RWPE2 (cell line): ENCODE measurements around the gene MRPL48.

ENCODE experiments used
- ATAC-seq: fragments of 200-7000 bp; cut with Tn5 transposase; 3 replicates; pipeline ENCODE4 v1.9.1; 2021; ENCODE audit warnings: low read depth
- DNase-seq: peaks from one replicate; pipeline ENCODE4 v3.0.0-alpha.2; 2020; ENCODE audit warnings: low spot score
- H3K27ac ChIP-seq: fragments of 450-650 bp; 2 replicates; pipeline ENCODE4 v1.5.1; 2017; ENCODE audit warnings: mild to moderate bottlenecking; ENCODE audit not compliant: poor library complexity, severe bottlenecking
- H3K27me3 ChIP-seq: fragments of 250-450 bp; sonication (Bioruptor Pico); 2 replicates; pipeline ENCODE4 v1.5.1; 2021; ENCODE audit warnings: mild to moderate bottlenecking, moderate library complexity; ENCODE audit not compliant: insufficient read depth, poor library complexity, severe bottlenecking
- H3K36me3 ChIP-seq: fragments of 250-450 bp; sonication (Bioruptor Pico); 2 replicates; pipeline ENCODE4 v1.5.1; 2020; ENCODE audit warnings: low read depth, mild to moderate bottlenecking, moderate library complexity
- H3K4me1 ChIP-seq: fragments of 250-450 bp; sonication (Bioruptor Pico); 2 replicates; pipeline ENCODE4 v1.5.1; 2021; ENCODE audit warnings: mild to moderate bottlenecking, moderate library complexity; ENCODE audit not compliant: insufficient read depth, poor library complexity, severe bottlenecking
- H3K4me3 ChIP-seq: fragments of 250-450 bp; sonication (Bioruptor Pico); 2 replicates; pipeline ENCODE4 v1.5.1; 2021; ENCODE audit warnings: mild to moderate bottlenecking, moderate library complexity; ENCODE audit not compliant: severe bottlenecking
- H3K9me3 ChIP-seq: fragments of 250-450 bp; sonication (Bioruptor Pico); 2 replicates; pipeline ENCODE4 v1.5.1; 2021; ENCODE audit warnings: mild to moderate bottlenecking, moderate library complexity; ENCODE audit not compliant: severe bottlenecking
- TF ChIP-seq, protein P1 (sequence below): fragments of 450-650 bp; IDR thresholded peaks from one replicate; pipeline ENCODE4 v1.5.1; 2017; ENCODE audit warnings: mild to moderate bottlenecking, moderate library complexity; ENCODE audit not compliant: poor library complexity, severe bottlenecking

MRPL48 gene

DNA sequence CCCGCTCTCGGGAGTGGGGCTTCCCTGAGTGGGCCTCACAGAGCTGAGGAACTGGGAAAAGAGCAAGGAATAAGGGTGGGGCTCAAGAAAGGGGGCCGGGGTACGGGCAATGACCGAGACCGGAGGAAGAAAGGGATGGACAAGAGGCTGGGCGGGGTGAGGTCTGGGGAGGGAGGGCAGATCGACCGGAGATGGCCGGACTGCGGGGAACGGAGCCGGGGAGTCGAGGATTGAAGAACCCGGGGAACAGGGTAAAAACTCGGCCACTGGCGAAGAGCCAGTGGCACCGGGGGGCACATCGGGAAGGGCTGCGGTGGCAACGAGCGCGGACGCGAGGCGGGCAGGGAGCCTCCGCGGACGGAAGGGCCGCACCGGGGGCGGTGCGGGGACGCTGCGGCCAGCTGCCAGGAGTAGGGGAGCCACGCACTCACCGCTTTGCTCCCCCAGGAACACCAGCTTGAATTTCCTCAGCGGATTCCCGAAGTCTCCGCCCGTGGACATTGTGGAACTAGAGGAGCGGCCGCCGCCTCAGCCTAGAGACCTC, 27.5 kb upstream of the MRPL48 start:
- ATAC-seq (peak; percentile 19), DNase-seq (no peak)
- H3K27me3 ChIP-seq, result no peaks in the 10 kb centered on the region
- H3K36me3 ChIP-seq, result no peaks in the 10 kb centered on the region
- peak overlapping the region; percentile 85 for H3K4me3 ChIP-seq
- H3K4me1 ChIP-seq, result peaks cover 21% of the 10 kb centered on the region
- TF ChIP-seq, protein P1, sequence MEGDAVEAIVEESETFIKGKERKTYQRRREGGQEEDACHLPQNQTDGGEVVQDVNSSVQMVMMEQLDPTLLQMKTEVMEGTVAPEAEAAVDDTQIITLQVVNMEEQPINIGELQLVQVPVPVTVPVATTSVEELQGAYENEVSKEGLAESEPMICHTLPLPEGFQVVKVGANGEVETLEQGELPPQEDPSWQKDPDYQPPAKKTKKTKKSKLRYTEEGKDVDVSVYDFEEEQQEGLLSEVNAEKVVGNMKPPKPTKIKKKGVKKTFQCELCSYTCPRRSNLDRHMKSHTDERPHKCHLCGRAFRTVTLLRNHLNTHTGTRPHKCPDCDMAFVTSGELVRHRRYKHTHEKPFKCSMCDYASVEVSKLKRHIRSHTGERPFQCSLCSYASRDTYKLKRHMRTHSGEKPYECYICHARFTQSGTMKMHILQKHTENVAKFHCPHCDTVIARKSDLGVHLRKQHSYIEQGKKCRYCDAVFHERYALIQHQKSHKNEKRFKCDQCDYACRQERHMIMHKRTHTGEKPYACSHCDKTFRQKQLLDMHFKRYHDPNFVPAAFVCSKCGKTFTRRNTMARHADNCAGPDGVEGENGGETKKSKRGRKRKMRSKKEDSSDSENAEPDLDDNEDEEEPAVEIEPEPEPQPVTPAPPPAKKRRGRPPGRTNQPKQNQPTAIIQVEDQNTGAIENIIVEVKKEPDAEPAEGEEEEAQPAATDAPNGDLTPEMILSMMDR, result no peak
- peak overlapping the region; percentile 79 for H3K27ac ChIP-seq
- no peaks in the 10 kb centered on the region for H3K9me3 ChIP-seq

DNA sequence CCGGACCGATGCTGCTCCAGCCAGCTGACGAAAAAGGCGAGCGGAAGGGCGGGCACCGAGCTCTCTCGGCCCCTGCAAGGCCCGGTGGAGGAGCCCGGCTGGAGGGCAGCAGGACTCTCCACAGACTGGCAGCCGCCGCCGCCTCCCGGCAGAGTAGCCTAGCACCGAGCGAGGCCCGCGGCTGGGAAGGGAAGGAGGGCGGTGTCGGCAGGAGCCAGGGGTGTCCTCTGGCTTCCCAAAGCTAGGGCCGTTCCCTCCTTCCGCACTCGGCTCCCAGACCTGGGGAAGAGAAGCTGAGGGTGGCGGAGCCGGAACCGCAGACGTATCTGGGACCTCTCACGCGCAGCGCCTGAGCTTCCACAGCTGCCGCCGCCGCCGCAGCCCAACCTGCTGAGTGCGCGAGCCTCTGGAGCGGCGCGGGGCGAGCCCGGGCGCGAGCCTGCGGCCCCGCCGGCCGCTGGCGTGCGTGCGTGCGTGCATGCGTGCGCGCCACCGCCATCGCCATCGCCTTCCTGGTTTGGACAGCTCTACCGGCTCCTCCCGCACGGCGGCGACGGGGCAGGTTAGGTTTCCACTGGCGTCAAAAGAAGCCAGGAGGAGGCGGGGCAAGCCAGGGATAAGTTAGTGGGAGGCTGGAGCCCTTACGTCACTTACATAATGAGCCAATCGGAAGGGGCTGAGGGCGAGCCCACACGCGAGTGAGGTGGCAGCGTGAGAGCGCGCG, 26.8 kb upstream of the MRPL48 start, which contains the start of gene RAB6A:
Gene RAB6A, minus strand, starts transcription at position 396 of the 724 bp plus-strand sequence. CDS start 439 bp downstream, outside the sequence.
- Histone ChIP-seq H3K27ac (peak within 1 kb of the TSS; percentile 79), H3K36me3 (no peaks in the 10 kb centered on the region), H3K9me3 (no peaks in the 10 kb centered on the region), H3K4me1 (peaks cover 21% of the 10 kb centered on the region), H3K4me3 (peak within 1 kb of the TSS; percentile 85), H3K27me3 (no peaks in the 10 kb centered on the region)
- peak; percentile 87 for ATAC-seq
- DNase-seq, result peak; percentile 100
- TF ChIP-seq, protein P1, result peak; percentile 25

DNA sequence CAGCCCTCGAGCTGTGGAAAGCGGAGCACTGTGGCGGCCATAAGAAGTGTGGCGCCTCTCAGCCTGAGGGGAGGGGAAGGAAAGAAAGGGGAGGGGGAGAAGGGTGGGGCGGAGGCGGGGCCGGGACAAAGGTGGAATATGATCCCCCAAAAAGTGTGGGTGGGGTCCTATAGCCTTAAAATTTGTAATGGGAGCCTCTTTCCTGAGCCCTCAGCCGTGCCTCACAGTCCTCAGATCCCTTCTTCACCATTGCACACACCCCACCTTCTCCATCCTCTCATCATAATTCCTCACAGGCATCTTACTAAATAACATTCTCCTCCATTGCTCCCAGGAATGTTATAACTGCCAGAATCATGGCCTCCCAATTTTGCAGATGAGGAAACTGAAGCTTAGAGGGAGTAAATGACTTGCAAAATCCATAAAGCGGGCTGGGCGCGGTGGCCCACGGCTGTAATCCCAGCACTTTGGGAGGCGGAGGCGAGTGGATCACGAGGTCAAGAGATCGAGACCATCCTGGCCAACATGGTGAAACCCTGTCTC, 26.2 kb upstream of the MRPL48 start:
- no peaks in the 10 kb centered on the region for H3K36me3 ChIP-seq
- peak overlapping the region; percentile 79 for H3K27ac ChIP-seq
- no peak for DNase-seq
- H3K4me3 ChIP-seq, result peak overlapping the region; percentile 85
- peaks cover 21% of the 10 kb centered on the region for H3K4me1 ChIP-seq
- H3K27me3 ChIP-seq, result no peaks in the 10 kb centered on the region
- H3K9me3 ChIP-seq, result no peaks in the 10 kb centered on the region
- TF ChIP-seq, protein P1, result peak; percentile 7
- ATAC-seq, result peak; percentile 3; the same call in 1 of the 3 replicates

DNA sequence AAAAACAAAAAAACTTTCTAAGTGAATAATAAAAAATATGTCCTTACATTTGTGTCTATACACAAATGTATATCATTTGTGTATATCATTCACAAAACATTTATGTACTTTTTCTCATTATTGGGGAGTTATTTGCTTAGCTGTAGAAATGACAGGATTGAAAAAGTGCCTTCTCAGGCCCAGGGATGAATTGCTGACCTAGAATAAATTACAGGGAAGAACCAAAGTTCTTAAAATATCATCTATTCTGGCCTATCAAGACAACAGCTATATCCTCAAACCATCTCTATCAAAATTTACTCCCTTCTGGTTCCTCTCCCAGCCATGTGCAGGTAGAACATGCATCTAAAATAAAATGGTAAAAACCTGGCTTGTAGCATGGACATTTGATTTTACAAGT, 24.9 kb upstream of the MRPL48 start:
- TF ChIP-seq, protein P1, result no peak
- no peaks in the 10 kb centered on the region for H3K9me3 ChIP-seq
- ATAC-seq (no peak), DNase-seq (no peak)
- H3K27me3 ChIP-seq, result no peaks in the 10 kb centered on the region
- no peaks in the 10 kb centered on the region for H3K36me3 ChIP-seq
- no peak overlapping the region for H3K27ac ChIP-seq
- H3K4me1 ChIP-seq, result peaks cover 15% of the 10 kb centered on the region
- no peak overlapping the region for H3K4me3 ChIP-seq
